ENCODE measurements around the gene DUSP3. TPM values are rescaled to one million over a fixed set of nuclear protein-coding genes. Genes with fewer than 3 reads are reported as not detected.
A peak's percentile ranks its signal among the peaks of the same experiment; 100 is the strongest.
"Not testable (repeated sequence)": the region's sequence is repeated elsewhere in the genome, so short reads cannot be mapped to it uniquely, and the experiment has no call there.

Gene DUSP3
- total RNA-seq, 6 experiments from 2014 or later, result 75.1 to 97.2 (median 87.7) TPM

GRCh38 chr17:43799047-43799446, 20.3 kb upstream of the DUSP3 start:
- Histone ChIP-seq H3K9me3 (no peaks in the 10 kb centered on the region), H3K4me3 (no peak overlapping the region), H3K27ac (no peak overlapping the region), H3K4me1 (no peaks in the 10 kb centered on the region), H3K36me3 (no peaks in the 10 kb centered on the region), H3K27me3 (no peaks in the 10 kb centered on the region)
- WGBS (ENCODE audit: insufficient coverage, low coverage, low lambda C conversion rate, missing lambda C conversion rate), result 64% methylated on average over 1 of the region's 2 CpGs
- no peak for DNase-seq
- no peak for ATAC-seq
- intact Hi-C loops (cut with DNase I), result no loop called here
- no peak for TF ChIP-seq POLR2A (IDR thresholded peaks at IDR 0.05)
- TF ChIP-seq CTCF (IDR thresholded peaks at IDR 0.05), result no peak

- H3K27me3 ChIP-seq; ATAC-seq; H3K9me3 ChIP-seq; H3K36me3 ChIP-seq; intact Hi-C loops (cut with DNase I); DNase-seq; H3K4me1 ChIP-seq; H3K27ac ChIP-seq; H3K4me3 ChIP-seq: not testable (repeated sequence)
- 68% methylated on average over 6 of the region's 9 CpGs for WGBS (ENCODE audit: insufficient coverage, low coverage, low lambda C conversion rate, missing lambda C conversion rate)
Measured at GRCh38 chr17:43798024-43798423, 19.2 kb upstream of the DUSP3 start.

DNA sequence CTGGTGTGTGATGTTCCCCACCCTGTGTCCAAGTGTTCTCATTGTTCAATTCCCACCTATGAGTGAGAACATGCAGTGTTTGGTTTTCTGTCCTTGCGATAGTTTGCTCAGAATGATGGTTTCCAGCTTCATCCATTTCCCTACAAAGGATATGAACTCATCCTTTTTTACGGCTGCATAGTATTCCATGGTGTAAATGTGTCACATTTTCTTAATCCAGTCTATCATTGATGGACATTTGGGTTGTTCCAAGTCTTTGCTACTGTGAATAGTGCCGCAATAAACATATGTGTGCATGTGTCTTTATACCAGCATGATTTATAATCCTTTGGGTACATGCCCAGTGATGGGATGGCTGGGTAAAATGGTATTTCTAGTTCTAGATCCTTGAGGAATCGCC, 13.9 kb upstream of the DUSP3 start:
- H3K4me3 ChIP-seq; H3K36me3 ChIP-seq; DNase-seq; H3K27me3 ChIP-seq; intact Hi-C loops (cut with DNase I); ATAC-seq; H3K9me3 ChIP-seq; H3K4me1 ChIP-seq; H3K27ac ChIP-seq: not testable (repeated sequence)
- WGBS (ENCODE audit: insufficient coverage, low coverage, low lambda C conversion rate, missing lambda C conversion rate), result 73% methylated on average over 3 of the region's 4 CpGs

GRCh38 chr17:43791589-43791988, 12.8 kb upstream of the DUSP3 start:
- H3K27ac ChIP-seq, result no peak overlapping the region
- intact Hi-C loops (cut with DNase I), result no loop called here
- TF ChIP-seq CTCF (IDR thresholded peaks at IDR 0.05) (no peak), POLR2A (IDR thresholded peaks at IDR 0.05) (no peak)
- DNase-seq, result no peak
- 4% methylated on average over 3 of the region's 3 CpGs for WGBS (ENCODE audit: insufficient coverage, low coverage, low lambda C conversion rate, missing lambda C conversion rate)
- ATAC-seq, result peak; percentile 61 to 78 (median 76)
- H3K9me3 ChIP-seq, result no peaks in the 10 kb centered on the region
- no peaks in the 10 kb centered on the region for H3K4me1 ChIP-seq
- no peaks in the 10 kb centered on the region for H3K27me3 ChIP-seq
- no peaks in the 10 kb centered on the region for H3K36me3 ChIP-seq
- no peak overlapping the region for H3K4me3 ChIP-seq

GRCh38 chr17:43790311-43790940, 11.6 kb upstream of the DUSP3 start:
- Histone ChIP-seq H3K4me3 (no peak overlapping the region), H3K36me3 (no peaks in the 10 kb centered on the region), H3K27me3 (no peaks in the 10 kb centered on the region), H3K9me3 (no peaks in the 10 kb centered on the region), H3K4me1 (no peaks in the 10 kb centered on the region), H3K27ac (no peak overlapping the region)
- WGBS (ENCODE audit: insufficient coverage, low coverage, low lambda C conversion rate, missing lambda C conversion rate), result 91% methylated on average over 4 of the region's 14 CpGs
- intact Hi-C loops (cut with DNase I), result no loop called here
- DNase-seq (no peak), ATAC-seq (peak in 2 of 4 donors; percentile 34 to 47)
- TF ChIP-seq POLR2A (IDR thresholded peaks at IDR 0.05) (no peak), CTCF (IDR thresholded peaks at IDR 0.05) (peak in 1 of 4 donors; percentile 24)

All from right lobe of liver (tissue), 6 donors.